ENCODE data around the gene AIFM3. TPM values are rescaled to one million over a fixed set of nuclear protein-coding genes. Genes with fewer than 3 reads are reported as not detected.

The AIFM3 gene
- total and polyA plus RNA-seq, 7 donors = 0.66 to 105 (median 1.9) TPM

DNA sequence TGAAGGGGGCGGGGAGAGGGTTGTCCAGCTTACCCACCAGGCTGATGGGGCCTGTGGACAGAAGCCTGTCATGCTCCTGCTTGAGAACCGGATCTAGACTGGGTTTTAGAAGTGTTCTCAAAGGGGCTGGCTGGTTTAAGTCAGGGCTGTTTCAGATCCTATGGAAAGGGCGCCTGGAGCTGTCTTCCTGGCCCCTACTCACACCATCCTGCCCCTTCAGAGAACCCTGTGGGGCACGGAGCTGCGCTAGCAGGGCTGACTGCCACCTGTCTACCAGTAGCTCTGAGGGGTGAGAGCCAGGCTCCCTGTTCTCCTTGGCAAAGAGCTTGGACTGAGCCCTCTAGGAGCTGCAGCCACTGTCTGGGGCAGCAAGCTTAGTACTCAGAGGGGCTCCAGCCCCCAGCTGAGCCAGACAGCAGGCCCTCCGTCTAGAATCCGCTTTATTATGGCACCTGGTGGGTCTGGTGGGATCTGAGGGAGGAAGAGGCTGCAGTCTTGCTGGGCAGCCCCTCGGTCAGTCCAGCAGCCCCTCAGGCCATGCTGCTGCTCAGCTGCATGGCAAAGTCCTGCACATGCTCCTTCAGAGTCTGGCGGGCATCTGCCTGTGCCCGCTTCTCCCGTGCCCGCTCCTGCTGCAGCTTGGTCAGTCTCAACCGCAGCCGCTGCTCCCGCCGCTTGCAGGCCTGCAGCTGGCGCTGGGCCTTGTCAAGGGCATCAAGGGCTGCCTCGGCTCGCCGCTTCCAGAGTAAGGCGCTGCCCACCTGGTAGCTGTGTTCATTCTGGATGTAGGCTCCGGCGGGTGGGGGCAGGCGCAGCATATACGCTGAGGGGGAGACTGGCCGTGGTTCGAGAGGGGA lies 32.5 kb downstream of the AIFM3 start:
- H3K9me3 ChIP-seq = no peaks in the 10 kb centered on the region
- H3K27ac ChIP-seq = peak overlapping the region in 3 of 4 donors; percentile 96 to 99 (median 99)
- TF ChIP-seq POLR2AphosphoS5 (IDR thresholded peaks at IDR 0.05) (no peak), EP300 (IDR thresholded peaks at IDR 0.05) (no peak)
- TF ChIP-seq, protein P1, sequence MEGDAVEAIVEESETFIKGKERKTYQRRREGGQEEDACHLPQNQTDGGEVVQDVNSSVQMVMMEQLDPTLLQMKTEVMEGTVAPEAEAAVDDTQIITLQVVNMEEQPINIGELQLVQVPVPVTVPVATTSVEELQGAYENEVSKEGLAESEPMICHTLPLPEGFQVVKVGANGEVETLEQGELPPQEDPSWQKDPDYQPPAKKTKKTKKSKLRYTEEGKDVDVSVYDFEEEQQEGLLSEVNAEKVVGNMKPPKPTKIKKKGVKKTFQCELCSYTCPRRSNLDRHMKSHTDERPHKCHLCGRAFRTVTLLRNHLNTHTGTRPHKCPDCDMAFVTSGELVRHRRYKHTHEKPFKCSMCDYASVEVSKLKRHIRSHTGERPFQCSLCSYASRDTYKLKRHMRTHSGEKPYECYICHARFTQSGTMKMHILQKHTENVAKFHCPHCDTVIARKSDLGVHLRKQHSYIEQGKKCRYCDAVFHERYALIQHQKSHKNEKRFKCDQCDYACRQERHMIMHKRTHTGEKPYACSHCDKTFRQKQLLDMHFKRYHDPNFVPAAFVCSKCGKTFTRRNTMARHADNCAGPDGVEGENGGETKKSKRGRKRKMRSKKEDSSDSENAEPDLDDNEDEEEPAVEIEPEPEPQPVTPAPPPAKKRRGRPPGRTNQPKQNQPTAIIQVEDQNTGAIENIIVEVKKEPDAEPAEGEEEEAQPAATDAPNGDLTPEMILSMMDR (IDR thresholded peaks at IDR 0.05) = no peak
- WGBS, 2 donors = 93 to 94% methylated on average over 27 of the region's 27 CpGs
- peaks cover 11 to 56% (median 16%) of the 10 kb centered on the region in 4 donors for H3K36me3 ChIP-seq
- H3K4me1 ChIP-seq = peaks cover 0 to 39% (median 34%) of the 10 kb centered on the region in 4 donors
- intact Hi-C loops (cut with DNase I) = loop anchor here (2.0 to 10.0 kb wide), 5 partner anchors 37 to 141 kb away; partner anchors contain the start of genes CRKL, LRRC74B, PI4KA and SNAP29
- H3K27me3 ChIP-seq = no peaks in the 10 kb centered on the region
- no peak overlapping the region for H3K4me3 ChIP-seq
- DNase-seq = no peak

DNA sequence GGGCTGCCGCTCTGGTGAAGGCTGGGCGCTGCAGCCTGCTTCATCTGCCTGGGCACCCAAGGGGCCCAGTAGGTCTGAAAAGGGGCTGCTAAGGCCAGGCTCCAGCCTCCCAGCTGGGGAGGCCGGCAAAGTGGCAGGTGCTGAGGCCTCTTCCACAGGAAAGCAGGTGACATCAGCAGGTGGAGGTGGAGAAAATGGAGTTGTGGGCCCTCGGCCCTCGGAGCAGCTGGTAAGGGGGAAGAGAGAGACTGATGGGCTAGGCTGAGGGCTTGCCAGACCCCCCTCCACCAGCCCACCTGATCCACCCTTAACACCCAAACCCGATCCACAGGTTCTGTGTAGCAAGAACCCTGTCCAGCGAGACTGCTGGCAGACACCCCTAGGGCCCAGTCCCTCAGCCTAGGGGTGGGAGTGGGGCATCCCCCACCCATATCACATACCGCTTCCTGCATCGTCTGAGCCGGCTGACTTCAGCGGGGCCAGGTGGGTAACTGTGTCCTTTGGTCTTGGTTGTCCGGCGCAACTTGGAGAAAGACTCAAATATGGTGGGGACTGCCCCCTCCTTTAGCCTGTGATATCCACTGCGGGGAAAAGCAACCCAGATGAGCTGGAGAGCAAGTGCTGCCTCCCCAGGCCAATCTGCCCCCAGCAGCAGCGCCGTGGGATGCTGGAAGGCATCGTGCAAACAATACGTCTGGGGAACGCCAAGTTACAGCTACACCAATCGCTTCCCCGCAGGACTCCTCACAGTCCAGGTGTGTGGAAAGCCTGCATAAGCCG lies 33.3 kb downstream of the AIFM3 start:
- peaks cover 11 to 50% (median 16%) of the 10 kb centered on the region in 4 donors for H3K36me3 ChIP-seq
- H3K4me3 ChIP-seq = peak overlapping the region; percentile 52 to 92 (median 76)
- H3K27ac ChIP-seq = peak overlapping the region; percentile 96 to 99 (median 98)
- 45 to 62% methylated on average over 22 of the region's 22 CpGs for WGBS, 2 donors
- TF ChIP-seq, protein P1 (IDR thresholded peaks at IDR 0.05) = no peak
- no peak for TF ChIP-seq POLR2A (IDR thresholded peaks at IDR 0.05)
- TF ChIP-seq EP300 (IDR thresholded peaks at IDR 0.05) = no peak
- H3K9me3 ChIP-seq = no peaks in the 10 kb centered on the region
- intact Hi-C loops (cut with DNase I) = loop anchor here (2.0 to 10.0 kb wide), 5 partner anchors 38 to 142 kb away; partner anchors contain the start of genes CRKL, LRRC74B, PI4KA and SNAP29
- no peak for DNase-seq
- H3K27me3 ChIP-seq = no peaks in the 10 kb centered on the region
- H3K4me1 ChIP-seq = peaks cover 0 to 39% (median 34%) of the 10 kb centered on the region in 4 donors

DNA sequence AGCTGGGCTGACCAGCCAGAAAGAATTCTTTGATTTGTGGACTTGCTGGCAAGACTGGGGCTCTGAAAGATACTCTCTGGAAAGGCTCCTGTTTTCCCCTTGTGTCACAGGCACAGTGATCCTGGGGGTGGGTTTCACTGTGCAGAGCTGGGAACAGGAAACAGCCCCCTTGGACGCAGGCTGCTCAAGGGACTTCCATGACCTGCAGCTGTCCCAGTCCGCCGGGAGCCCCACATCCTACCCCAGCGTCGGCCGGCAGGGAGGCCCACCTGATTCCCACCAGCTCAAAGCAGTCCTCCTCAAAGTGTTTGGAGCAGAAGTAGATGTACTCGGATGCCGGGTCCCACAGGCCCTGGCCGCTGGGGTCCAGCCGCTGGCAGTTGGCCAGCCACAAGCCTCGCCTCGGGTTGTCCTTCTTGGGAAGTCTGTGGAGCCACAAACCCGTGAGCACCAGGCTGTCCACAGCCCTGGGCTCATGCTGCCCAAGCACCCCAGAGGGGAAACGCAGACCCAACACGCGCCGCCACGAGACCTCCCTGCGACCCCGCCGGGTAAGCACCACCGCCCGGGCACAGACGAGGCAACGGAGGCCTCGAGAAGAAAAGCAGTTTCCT lies 34.0 kb downstream of the AIFM3 start:
- intact Hi-C loops (cut with DNase I) = loop anchor here (2.0 to 10.0 kb wide), 5 partner anchors 39 to 142 kb away; partner anchors contain the start of genes CRKL, LRRC74B, PI4KA and SNAP29

More for the DNA sequence above, 34.0 kb downstream of the AIFM3 start:
- H3K27ac ChIP-seq = peak overlapping the region; percentile 96 to 99 (median 98)
- peak overlapping the region; percentile 52 to 92 (median 76) for H3K4me3 ChIP-seq
- no peaks in the 10 kb centered on the region for H3K9me3 ChIP-seq
- no peaks in the 10 kb centered on the region for H3K27me3 ChIP-seq
- peaks cover 0 to 39% (median 34%) of the 10 kb centered on the region in 4 donors for H3K4me1 ChIP-seq
- no peak for TF ChIP-seq EP300 (IDR thresholded peaks at IDR 0.05)
- TF ChIP-seq POLR2A (IDR thresholded peaks at IDR 0.05) = no peak
- TF ChIP-seq, protein P1 (IDR thresholded peaks at IDR 0.05) = no peak
- no peak for TF ChIP-seq POLR2AphosphoS5 (IDR thresholded peaks at IDR 0.05)
- 1 to 2% methylated on average over 26 of the region's 26 CpGs for WGBS, 2 donors
- H3K36me3 ChIP-seq = peaks cover 10 to 43% (median 15%) of the 10 kb centered on the region in 4 donors
- DNase-seq = no peak
